IMR-90 (cell line): ENCODE data around the gene RALGAPA2. TPM values are rescaled to one million over a fixed set of nuclear protein-coding genes. Genes with fewer than 3 reads are reported as not detected.
A peak's percentile ranks its signal among the peaks of the same experiment; 100 is the strongest.

ENCODE experiments used
- ATAC-seq: fragments of 200-7000 bp; cut with Tn5 transposase; 2 replicates; pipeline ENCODE4 v1.9.1; 2020; ENCODE audit warnings: low read depth, mild to moderate bottlenecking, moderate library complexity
- BruUV-seq: library from RNA; stranded (reverse); fragments of 400-500 nt; replicated peaks from 2 replicates; lab custom pipeline; 2021; lab: Mats Ljungman, UMichigan
- CTCF ChIA-PET: fragments of 300-600 bp; formaldehyde crosslinking; extraction: SDS; loops from one replicate; lab custom pipeline; 2021; ENCODE audit warnings: antibody characterized with exemption; lab: Yijun Ruan, JAX
- POLR2A ChIA-PET: fragments of 300-600 bp; sonication (Branson Sonifier 250); formaldehyde crosslinking; loops from one replicate; lab custom pipeline; 2022; ENCODE audit warnings: antibody characterized with exemption; ENCODE audit not compliant: unreplicated experiment; lab: Charles Lee
- DNase-seq: peaks from one replicate; pipeline ENCODE4 v3.0.0; 2013
- H2AFZ ChIP-seq: replicated peaks from 2 replicates; pipeline ENCODE3; 2013; ENCODE audit warnings: low read length, mild to moderate bottlenecking; ENCODE audit not compliant: poor library complexity
- H2AK5ac ChIP-seq: 2 replicates; pipeline ENCODE4 v1.6.1; 2013; ENCODE audit warnings: low read depth, low read length, inconsistent platforms
- H2AK9ac ChIP-seq: replicated peaks from 2 replicates; pipeline ENCODE3; 2013; ENCODE audit warnings: mild to moderate bottlenecking, low read depth, low read length, moderate library complexity; ENCODE audit not compliant: poor library complexity
- H2BK120ac ChIP-seq: 2 replicates; pipeline ENCODE4 v1.6.1; 2013; ENCODE audit warnings: low read depth, low read length, inconsistent platforms
- H2BK15ac ChIP-seq: 3 replicates; pipeline ENCODE4 v1.6.1; 2013; ENCODE audit warnings: low read depth, low read length, inconsistent platforms
- H2BK20ac ChIP-seq: 2 replicates; pipeline ENCODE4 v1.6.1; 2013; ENCODE audit warnings: low read depth, mild to moderate bottlenecking, inconsistent platforms, low read length, moderate library complexity
- H2BK5ac ChIP-seq: 2 replicates; pipeline ENCODE4 v1.6.1; 2013; ENCODE audit warnings: mild to moderate bottlenecking, low read depth, low read length, inconsistent platforms; ENCODE audit not compliant: poor library complexity, severe bottlenecking
- H3K14ac ChIP-seq: replicated peaks from 2 replicates; pipeline ENCODE4 v1.6.1; 2013; ENCODE audit warnings: low read depth, low read length, inconsistent platforms
- H3K18ac ChIP-seq: 2 replicates; pipeline ENCODE4 v1.6.1; 2013; ENCODE audit warnings: low read depth, low read length, control low read depth
- H3K23ac ChIP-seq: 2 replicates; pipeline ENCODE4 v1.6.1; 2013; ENCODE audit warnings: low read depth, low read length, inconsistent platforms
- H3K27ac ChIP-seq: 2 replicates; pipeline ENCODE4 v1.5.1; 2013; ENCODE audit warnings: mild to moderate bottlenecking, control low read depth, low read length; ENCODE audit not compliant: insufficient read depth
- H3K27me3 ChIP-seq: 2 replicates; pipeline ENCODE4 v1.6.1; 2013; ENCODE audit warnings: low read length; ENCODE audit not compliant: control insufficient read depth, insufficient read depth
- H3K36me3 ChIP-seq: 2 replicates; pipeline ENCODE4 v1.6.1; 2013; ENCODE audit warnings: low read length, mixed read lengths; ENCODE audit not compliant: control insufficient read depth, insufficient read depth
- H3K4ac ChIP-seq: 2 replicates; pipeline ENCODE4 v1.6.1; 2013; ENCODE audit warnings: low read depth, low read length, inconsistent platforms
- H3K4me1 ChIP-seq: 2 replicates; pipeline ENCODE4 v1.6.1; 2013; ENCODE audit warnings: low read length, mixed read lengths; ENCODE audit not compliant: control insufficient read depth, insufficient read depth
- H3K4me2 ChIP-seq: 2 replicates; pipeline ENCODE4 v1.6.1; 2013; ENCODE audit warnings: low read depth, mild to moderate bottlenecking, control low read depth, low read length, moderate library complexity
- H3K4me3 ChIP-seq: 2 replicates; pipeline ENCODE4 v1.5.1; 2013; ENCODE audit warnings: low read depth, mild to moderate bottlenecking, control low read depth, low read length, moderate library complexity; ENCODE audit not compliant: insufficient read depth
- H3K56ac ChIP-seq: 2 replicates; pipeline ENCODE4 v1.6.1; 2013; ENCODE audit warnings: low read length, inconsistent platforms; ENCODE audit not compliant: insufficient read depth; ENCODE audit errors: extremely low read depth
- H3K79me1 ChIP-seq, 2 experiments: 2 replicates each; pipeline ENCODE4 v1.6.1; 2013; ENCODE audit warnings: low read length in 2 of 2, inconsistent platforms in 1 of 2, low read depth in 1 of 2
- H3K9ac ChIP-seq: 2 replicates; pipeline ENCODE4 v1.6.1; 2013; ENCODE audit warnings: low read depth, low read length, control low read depth
- H3K9me1 ChIP-seq: 2 replicates; pipeline ENCODE4 v1.6.1; 2013; ENCODE audit warnings: low read length, inconsistent platforms; ENCODE audit not compliant: insufficient read depth
- H3K9me3 ChIP-seq: 2 replicates; pipeline ENCODE4 v1.6.1; 2013; ENCODE audit warnings: low read length; ENCODE audit not compliant: control insufficient read depth, insufficient read depth
- H4K20me1 ChIP-seq: 2 replicates; pipeline ENCODE4 v1.6.1; 2013; ENCODE audit warnings: low read length, inconsistent platforms; ENCODE audit not compliant: insufficient read depth
- H4K5ac ChIP-seq: 2 replicates; pipeline ENCODE4 v1.6.1; 2013; ENCODE audit warnings: mild to moderate bottlenecking, low read depth, low read length, control low read depth
- H4K8ac ChIP-seq, 2 experiments: 2 replicates each; pipeline ENCODE4 v1.6.1; 2013; ENCODE audit warnings: low read depth in 2 of 2, low read length in 2 of 2, control low read depth in 1 of 2, inconsistent platforms in 1 of 2
- H4K91ac ChIP-seq: 2 replicates; pipeline ENCODE4 v1.6.1; 2013; ENCODE audit warnings: low read depth, low read length, inconsistent platforms; ENCODE audit not compliant: insufficient read depth
- CEBPB ChIP-seq: IDR thresholded peaks from 2 replicates; pipeline ENCODE4 v1.6.1; 2012; ENCODE audit warnings: low read depth, low read length, improper control_type of control experiment
- ELK1 ChIP-seq: fragments of 150-350 bp; IDR thresholded peaks from 2 replicates; pipeline ENCODE4 v1.6.1; 2016; ENCODE audit warnings: low read depth, mild to moderate bottlenecking, low read length, moderate library complexity, borderline replicate concordance
- FOS ChIP-seq: fragments of 150-350 bp; IDR thresholded peaks from 2 replicates; pipeline ENCODE4 v1.6.1; 2016; ENCODE audit warnings: low read depth, low read length
- POLR2A ChIP-seq: IDR thresholded peaks from 2 replicates; pipeline ENCODE4 v1.6.1; 2012; ENCODE audit warnings: mild to moderate bottlenecking, low read depth, low read length
- RAD21 ChIP-seq: IDR thresholded peaks from 2 replicates; pipeline ENCODE4 v1.6.1; 2012; ENCODE audit warnings: low read length, improper control_type of control experiment
- RFX5 ChIP-seq: IDR thresholded peaks from 2 replicates; pipeline ENCODE4 v1.8.0; 2012; ENCODE audit warnings: low read depth, mild to moderate bottlenecking, low read length, moderate library complexity
- WGBS, 2 experiments: methylation state at CpG; one replicate each; pipeline versions ENCODE4 v1.1.5 to v1.1.7; 2013; ENCODE audit warnings: missing lambda C conversion rate in 2 of 2; ENCODE audit not compliant: insufficient read length in 1 of 2; ENCODE audit errors: extremely low coverage in 2 of 2; 5-methylcytosine and 5-hydroxymethylcytosine counted together
- dilution Hi-C: fragments of 300-500 bp; cut with HindIII; formaldehyde crosslinking; loops from one replicate; pipeline ENCODE4 v1.14.3; 2018; ENCODE audit warnings: low sequenced_read_pairs; ENCODE audit not compliant: unreplicated experiment
- in situ Hi-C: fragments of 300-500 bp; cut with MboI; formaldehyde crosslinking; loops from 3 replicates; pipeline ENCODE4 v1.14.3; 2019; ENCODE audit warnings: low sequenced_read_pairs, inconsistent platforms, mixed read lengths
- intact Hi-C: fragments of 100-400 bp; cut with micrococcal nuclease; formaldehyde crosslinking; loops from 2 replicates; pipeline ENCODE4 v1.10.0; 2022
- polyA plus RNA-seq, 3 experiments: library from polyadenylated mRNA; depleted of rRNA; stranded (reverse); fragments of >200 nt; gene quantifications; 2 replicates each; pipeline ENCODE4 v1.2.3, GENCODE V29; 2012; ENCODE audit warnings: low replicate concordance in 1 of 3
- total RNA-seq: library from RNA; depleted of rRNA; stranded (reverse); fragments of >200 nt; gene quantifications from 2 replicates; pipeline ENCODE4 v1.2.3, GENCODE V29; 2012

Gene RALGAPA2
- total and polyA plus RNA-seq, 2 of the 4 experiments (the other 2 are of a cell fraction), result 1.3 to 3.9 TPM

- TF ChIP-seq FOS (no peak), ELK1 (no peak), CEBPB (no peak), RFX5 (no peak), RAD21 (no peak), POLR2A (no peak)
- no peaks in the 10 kb centered on the region for H3K36me3 ChIP-seq
- no peak overlapping the region for H3K4ac ChIP-seq
- no peak overlapping the region for H2BK5ac ChIP-seq
- BruUV-seq, result no TSS peak
- H3K14ac ChIP-seq, result no peak overlapping the region
- H3K9ac ChIP-seq, result no peak overlapping the region
- no peak overlapping the region for H2AK9ac ChIP-seq
- H3K79me1 ChIP-seq, result no peaks in the 10 kb centered on the region
- no peak overlapping the region for H3K4me3 ChIP-seq
- CTCF ChIA-PET, result no interaction called here
- H3K9me1 ChIP-seq, result peaks cover 16% of the 10 kb centered on the region
- peaks cover 18% of the 10 kb centered on the region for H3K4me1 ChIP-seq
- H3K56ac ChIP-seq, result no peak overlapping the region
- H2BK20ac ChIP-seq, result peak overlapping the region; percentile 32; the same call in 1 of the 2 replicates
- H3K23ac ChIP-seq, result no peak overlapping the region
- no peaks in the 10 kb centered on the region for H3K9me3 ChIP-seq
- H4K8ac ChIP-seq, result no peak overlapping the region
- no peak overlapping the region for H2BK120ac ChIP-seq
- H4K5ac ChIP-seq, result no peak overlapping the region
- dilution Hi-C loops (no loop called here), intact Hi-C loops (no loop called here), in situ Hi-C loops (no loop called here)
- no peak overlapping the region for H2AFZ ChIP-seq
- no peak overlapping the region for H2AK5ac ChIP-seq
- no peak overlapping the region for H4K91ac ChIP-seq
- H3K18ac ChIP-seq, result peak overlapping the region; percentile 74; the same call in 1 of the 2 replicates
- POLR2A ChIA-PET, result no interaction called here
- no peak overlapping the region for H3K4me2 ChIP-seq
- no peak overlapping the region for H3K27ac ChIP-seq
- no peaks in the 10 kb centered on the region for H4K20me1 ChIP-seq
- H3K27me3 ChIP-seq, result no peaks in the 10 kb centered on the region
- DNase-seq (no peak), ATAC-seq (no peak)
- 67% methylated on average over 1 of the region's 9 CpGs; no CpG with 5 or more reads in 1 of the 2 experiments for WGBS, 2 experiments
- H2BK15ac ChIP-seq, result no peak overlapping the region
These were observed 216.5 kb downstream of the RALGAPA2 start for GRCh38 chr20:20495729-20496503.
